ENCODE data around the gene AUH.
"Not testable (repeated sequence)": the region's sequence is repeated elsewhere in the genome, so short reads cannot be mapped to it uniquely, and the experiment has no call there.

Gene AUH

DNA sequence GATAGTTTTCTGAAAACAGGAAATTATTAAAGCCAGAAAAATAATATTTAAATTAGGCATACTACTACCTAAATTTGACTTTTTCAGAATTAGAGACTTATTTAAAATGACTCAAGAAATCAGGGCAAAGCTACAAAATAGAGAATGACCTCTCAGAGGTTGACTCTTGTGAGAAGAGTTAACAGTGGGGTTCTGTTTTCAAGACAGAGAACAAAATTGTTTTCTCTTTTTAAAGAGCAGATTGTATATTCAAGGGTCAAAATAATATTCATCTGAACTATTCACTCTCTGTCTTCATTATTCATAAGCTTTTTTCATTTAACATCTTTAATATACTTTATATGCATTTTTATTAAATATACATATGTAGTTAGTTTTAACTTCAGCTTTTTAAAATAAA, 21.9 kb upstream of the AUH start:
- DNase-seq (ENCODE audit: low read depth, low spot score), result no peak
- no peak overlapping the region for H3K4me3 ChIP-seq (ENCODE audit: low read length)

DNA sequence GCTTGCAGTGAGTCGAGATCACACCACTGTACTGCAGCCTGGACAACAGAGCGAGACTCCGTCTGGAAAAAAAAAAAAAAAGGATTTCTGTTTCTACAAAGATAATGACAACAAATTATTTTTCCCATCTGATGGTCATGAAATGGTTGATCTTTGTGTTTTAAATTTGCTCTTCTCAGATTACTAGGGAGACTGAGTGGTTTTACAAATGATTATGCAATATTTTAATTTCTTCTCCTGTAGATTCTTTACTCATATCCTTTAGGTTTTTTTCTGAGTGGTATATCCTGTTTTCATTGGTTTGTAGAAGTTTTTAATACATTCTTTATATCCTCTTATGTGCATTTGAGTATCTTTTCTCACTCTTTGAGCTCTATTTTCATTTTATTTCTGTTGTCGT, 20.6 kb upstream of the AUH start:
- no peak for DNase-seq (ENCODE audit: low read depth, low spot score)
- H3K4me3 ChIP-seq (ENCODE audit: low read length), result no peak overlapping the region

DNA sequence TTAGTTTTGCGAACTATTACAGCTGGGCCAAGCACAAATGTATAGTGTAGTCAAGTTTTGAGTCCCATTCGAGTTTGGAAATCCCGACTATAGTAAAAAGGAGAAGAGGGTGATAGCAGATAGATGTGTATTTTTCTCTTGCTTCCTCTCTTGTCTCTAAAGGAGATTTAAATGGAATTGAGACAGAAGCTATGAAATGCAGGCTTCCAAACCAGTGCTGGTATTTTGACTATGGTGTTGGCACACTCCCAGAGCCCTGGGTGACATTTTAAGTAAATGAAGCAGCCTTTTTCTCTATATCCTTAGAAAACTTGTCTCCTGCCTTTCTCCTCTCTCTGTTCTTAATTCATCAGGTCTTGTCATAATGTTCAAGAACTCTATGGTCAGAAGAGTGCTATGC, 17.7 kb upstream of the AUH start:
- H3K4me3 ChIP-seq (ENCODE audit: low read length), result no peak overlapping the region
- no peak for DNase-seq (ENCODE audit: low read depth, low spot score)

- H3K4me3 ChIP-seq (ENCODE audit: low read length), result no peak overlapping the region
- no peak for DNase-seq (ENCODE audit: low read depth, low spot score)
Measured at GRCh38 chr9:91378695-91379127, 17.0 kb upstream of the AUH start.

DNA sequence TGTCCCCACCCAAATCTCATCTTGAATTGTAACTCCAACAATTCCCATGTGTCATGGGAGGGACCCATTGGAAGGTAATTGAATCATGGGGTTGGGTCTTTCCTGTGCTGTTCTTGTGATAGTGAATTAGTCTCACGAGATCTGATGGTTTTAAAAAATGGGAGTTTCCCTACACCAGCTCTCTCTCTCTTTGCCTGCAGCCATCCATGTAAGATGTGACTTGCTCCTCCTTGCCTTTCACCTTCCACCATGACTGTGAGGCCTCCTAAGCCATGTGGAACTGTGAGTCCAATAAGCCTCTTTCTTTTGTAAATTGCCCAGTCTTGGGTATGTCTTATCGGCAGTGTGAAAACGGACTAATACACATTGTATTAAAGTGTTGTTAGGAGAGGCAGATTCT, 16.3 kb upstream of the AUH start:
- H3K4me3 ChIP-seq (ENCODE audit: low read length); DNase-seq (ENCODE audit: low read depth, low spot score): not testable (repeated sequence)

DNA sequence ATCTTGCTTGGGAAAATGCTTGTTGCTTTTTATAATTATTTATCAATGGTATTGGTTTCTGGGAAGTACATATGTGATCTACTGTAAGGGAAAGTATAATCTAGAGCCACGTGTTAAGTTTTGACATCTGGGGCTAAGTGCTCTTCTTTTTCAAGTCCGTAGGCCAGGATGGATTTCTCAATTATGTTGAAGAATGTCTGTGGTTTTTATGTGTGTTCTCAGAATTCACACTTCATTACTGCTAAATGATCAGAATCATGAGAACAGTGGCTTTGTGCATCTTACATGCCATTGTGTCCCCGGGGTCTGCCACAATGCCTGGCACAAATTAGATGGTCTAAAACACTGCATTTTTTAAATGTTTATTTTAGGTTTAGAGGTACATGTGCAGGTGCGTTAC, 14.5 kb upstream of the AUH start:
- no peak overlapping the region for H3K4me3 ChIP-seq (ENCODE audit: low read length)
- DNase-seq (ENCODE audit: low read depth, low spot score), result no peak

GRCh38 chr9:91374939-91375338, 13.2 kb upstream of the AUH start:
- no peak overlapping the region for H3K4me3 ChIP-seq (ENCODE audit: low read length)
- no peak for DNase-seq (ENCODE audit: low read depth, low spot score)

DNA sequence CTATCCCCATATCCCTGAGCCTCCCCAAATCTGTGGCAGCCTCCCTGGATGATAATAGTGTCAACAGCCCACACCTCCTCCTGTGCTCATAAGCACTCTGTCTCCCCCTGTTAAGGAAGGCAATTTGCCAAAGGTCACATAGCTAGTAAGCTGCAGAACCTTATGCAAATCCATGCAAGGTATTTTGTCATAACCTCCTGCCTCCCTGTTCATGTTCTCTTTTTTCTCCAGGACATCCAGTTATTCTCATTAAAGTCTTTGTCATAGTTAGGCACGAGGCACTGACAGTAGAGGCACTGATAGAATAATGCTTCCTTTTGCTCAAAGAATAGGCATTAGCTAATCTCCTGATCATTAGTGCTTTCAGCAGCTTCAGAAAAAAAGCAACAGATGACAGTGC, 10.2 kb upstream of the AUH start:
- no peak for DNase-seq (ENCODE audit: low read depth, low spot score)

GRCh38 chr9:91370006-91370405, 8.3 kb upstream of the AUH start:
- not testable (repeated sequence) for DNase-seq (ENCODE audit: low read depth, low spot score); H3K4me3 ChIP-seq (ENCODE audit: low read length)

More for the DNA sequence above, 10.2 kb upstream of the AUH start:
- no peak overlapping the region for H3K4me3 ChIP-seq (ENCODE audit: low read length)

GRCh38 chr9:91364702-91365101, 3.0 kb upstream of the AUH start:
- no peak for DNase-seq (ENCODE audit: low read depth, low spot score)

GRCh38 chr9:91364005-91364404, 2.3 kb upstream of the AUH start:
- DNase-seq (ENCODE audit: low read depth, low spot score), result no peak
- no peak overlapping the region for H3K4me3 ChIP-seq (ENCODE audit: low read length)

More at GRCh38 chr9:91364702-91365101, 3.0 kb upstream of the AUH start:
- H3K4me3 ChIP-seq (ENCODE audit: low read length), result no peak overlapping the region

- peak overlapping the region; percentile 89 for H3K4me3 ChIP-seq (ENCODE audit: low read length)
- DNase-seq (ENCODE audit: low read depth, low spot score), result no peak
Measured at GRCh38 chr9:91362051-91362611, 413 bp upstream of the AUH start.

- DNase-seq (ENCODE audit: low read depth, low spot score), result no peak
Measured at GRCh38 chr9:91360551-91361290, 997 bp downstream of the AUH start.

GRCh38 chr9:91359734-91360470, 1.8 kb downstream of the AUH start:
- H3K4me3 ChIP-seq (ENCODE audit: low read length), result peak overlapping the region; percentile 89
- no peak for DNase-seq (ENCODE audit: low read depth, low spot score)

More at GRCh38 chr9:91360551-91361290, 997 bp downstream of the AUH start:
- H3K4me3 ChIP-seq (ENCODE audit: low read length), result peak overlapping the region; percentile 89

GRCh38 chr9:91359083-91359482, 2.6 kb downstream of the AUH start:
- H3K4me3 ChIP-seq (ENCODE audit: low read length), result no peak overlapping the region
- DNase-seq (ENCODE audit: low read depth, low spot score), result no peak

DNA sequence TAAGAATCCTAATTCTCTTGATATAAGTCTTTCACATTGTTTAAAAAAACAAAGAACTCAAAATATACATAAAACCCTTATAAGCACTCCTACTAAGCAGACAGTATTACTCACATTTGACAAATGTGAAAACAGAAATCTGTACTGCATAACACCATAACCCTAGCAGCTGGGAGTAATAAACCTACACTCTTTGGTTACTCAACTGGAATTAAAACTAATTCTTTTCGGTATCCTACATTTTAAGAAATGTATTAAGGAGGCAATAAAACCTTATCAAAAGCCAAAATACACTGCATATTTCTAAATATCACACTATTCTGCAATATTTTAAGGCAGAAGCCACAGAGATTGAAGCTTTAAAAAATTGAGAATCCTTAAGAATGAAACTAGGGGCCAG, 6.8 kb downstream of the AUH start:
- DNase-seq (ENCODE audit: low read depth, low spot score), result no peak
- no peak overlapping the region for H3K4me3 ChIP-seq (ENCODE audit: low read length)

DNA sequence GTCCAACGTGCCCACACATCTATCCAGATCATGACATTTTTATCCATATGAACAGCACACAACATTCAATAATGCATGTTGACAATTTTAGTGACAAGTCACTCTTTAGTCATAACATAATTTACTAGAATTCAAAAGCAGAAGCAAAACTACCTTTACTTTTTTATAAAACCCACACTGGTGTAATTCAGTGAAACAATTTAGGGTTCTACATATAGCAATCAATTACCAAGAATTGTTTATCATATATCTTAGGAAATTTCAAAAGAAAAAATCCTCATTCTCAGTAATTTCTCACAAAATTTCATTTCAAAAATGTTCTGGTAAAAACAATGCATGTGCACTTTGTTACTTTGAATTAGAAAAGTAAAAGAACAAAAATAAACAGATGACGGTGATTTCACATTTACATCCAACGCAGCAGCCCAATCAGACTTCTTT, 12.6 kb downstream of the AUH start:
- H3K4me3 ChIP-seq (ENCODE audit: low read length), result no peak overlapping the region
- no peak for DNase-seq (ENCODE audit: low read depth, low spot score)

DNA sequence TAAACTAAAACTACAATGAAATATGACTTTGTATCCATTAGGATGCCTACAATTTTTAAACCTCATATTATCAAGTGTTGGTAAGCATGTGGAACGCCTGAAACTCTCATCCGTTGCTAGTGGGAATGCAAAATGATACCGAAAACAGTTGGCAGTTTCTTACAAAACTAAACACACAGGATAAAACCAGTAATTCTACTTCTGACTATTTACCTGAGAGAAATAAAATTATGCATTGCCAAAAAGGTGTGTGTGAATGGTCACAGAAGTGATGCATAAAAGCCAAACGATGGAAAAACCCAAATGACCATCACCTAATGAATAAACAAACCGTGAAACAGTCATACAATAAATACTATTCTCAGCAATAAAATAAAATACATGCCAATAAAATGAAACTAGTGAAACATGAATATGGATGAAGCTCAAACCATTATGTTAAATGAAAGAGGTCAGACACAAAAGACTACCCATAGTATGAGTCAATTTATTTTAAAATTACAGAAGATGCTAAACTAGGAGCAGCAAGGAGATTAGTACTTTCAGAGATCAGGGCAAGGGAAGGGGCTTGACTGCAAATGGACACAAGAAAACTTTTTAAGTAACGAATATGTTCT, 13.4 kb downstream of the AUH start:
- DNase-seq (ENCODE audit: low read depth, low spot score), result no peak
- no peak overlapping the region for H3K4me3 ChIP-seq (ENCODE audit: low read length)

GRCh38 chr9:91347377-91347776, 14.3 kb downstream of the AUH start:
- no peak overlapping the region for H3K4me3 ChIP-seq (ENCODE audit: low read length)
- DNase-seq (ENCODE audit: low read depth, low spot score), result no peak

- no peak overlapping the region for H3K4me3 ChIP-seq (ENCODE audit: low read length)
- DNase-seq (ENCODE audit: low read depth, low spot score), result no peak
Measured at GRCh38 chr9:91346644-91347043, 15.1 kb downstream of the AUH start.

All from Jurkat, Clone E6-1 (cell line).